Activated CD8-positive, alpha-beta T cell treated with anti-CD3 and anti-CD28 coated beads, Interleukin-2, amount 10 ng/mL, durations not matched to agents 7 days and 5 days (primary cell): Measurements from ENCODE around the gene TNNT3. TPM values are rescaled to one million over a fixed set of nuclear protein-coding genes. Genes with fewer than 3 reads are reported as not detected.
"Not testable (repeated sequence)": the region's sequence is repeated elsewhere in the genome, so short reads cannot be mapped to it uniquely, and the experiment has no call there.

Experiments used
- ATAC-seq: fragments of 150-1000 bp; cut with Tn5 transposase; one replicate; pipeline ENCODE4 v1.10.0; 2021; ENCODE audit warnings: moderate library complexity
- CTCF ChIA-PET: fragments of 350-600 bp; sonication (Branson Sonifier 250); formaldehyde crosslinking; loops from one replicate; lab custom pipeline; 2021; ENCODE audit warnings: antibody characterized with exemption; lab: Charles Lee
- POLR2A ChIA-PET: fragments of 350-600 bp; sonication (Branson Sonifier 250); formaldehyde crosslinking; loops from one replicate; lab custom pipeline; 2021; ENCODE audit warnings: antibody characterized with exemption; lab: Charles Lee
- DNase-seq: peaks from one replicate; pipeline ENCODE4 v3.0.0-alpha.2; 2020
- H3K27ac Mint-ChIP-seq: one replicate; pipeline ENCODE4 v1.8.0; 2021; ENCODE audit warnings: mild to moderate bottlenecking, mixed read lengths
- H3K27me3 Mint-ChIP-seq: one replicate; pipeline ENCODE4 v1.8.0; 2021; ENCODE audit warnings: low read depth, mixed read lengths
- H3K36me3 Mint-ChIP-seq: one replicate; pipeline ENCODE4 v1.8.0; 2021; ENCODE audit warnings: low read depth, mixed read lengths
- H3K4me1 Mint-ChIP-seq: one replicate; pipeline ENCODE4 v1.8.0; 2021; ENCODE audit warnings: low read depth, mixed read lengths
- H3K4me3 Mint-ChIP-seq: one replicate; pipeline ENCODE4 v1.8.0; 2021; ENCODE audit warnings: mild to moderate bottlenecking, mixed read lengths
- H3K9me3 Mint-ChIP-seq: one replicate; pipeline ENCODE4 v1.8.0; 2022; ENCODE audit warnings: mixed read lengths; ENCODE audit not compliant: insufficient read depth
- total RNA-seq, 2 experiments: library from RNA; stranded (reverse); gene quantifications; one replicate each; pipeline ENCODE4 v1.2.3, GENCODE V29; 2021

TNNT3 gene
- 1 to 10 TPM; 2.6 to 2.8 TPM for total RNA-seq

DNA sequence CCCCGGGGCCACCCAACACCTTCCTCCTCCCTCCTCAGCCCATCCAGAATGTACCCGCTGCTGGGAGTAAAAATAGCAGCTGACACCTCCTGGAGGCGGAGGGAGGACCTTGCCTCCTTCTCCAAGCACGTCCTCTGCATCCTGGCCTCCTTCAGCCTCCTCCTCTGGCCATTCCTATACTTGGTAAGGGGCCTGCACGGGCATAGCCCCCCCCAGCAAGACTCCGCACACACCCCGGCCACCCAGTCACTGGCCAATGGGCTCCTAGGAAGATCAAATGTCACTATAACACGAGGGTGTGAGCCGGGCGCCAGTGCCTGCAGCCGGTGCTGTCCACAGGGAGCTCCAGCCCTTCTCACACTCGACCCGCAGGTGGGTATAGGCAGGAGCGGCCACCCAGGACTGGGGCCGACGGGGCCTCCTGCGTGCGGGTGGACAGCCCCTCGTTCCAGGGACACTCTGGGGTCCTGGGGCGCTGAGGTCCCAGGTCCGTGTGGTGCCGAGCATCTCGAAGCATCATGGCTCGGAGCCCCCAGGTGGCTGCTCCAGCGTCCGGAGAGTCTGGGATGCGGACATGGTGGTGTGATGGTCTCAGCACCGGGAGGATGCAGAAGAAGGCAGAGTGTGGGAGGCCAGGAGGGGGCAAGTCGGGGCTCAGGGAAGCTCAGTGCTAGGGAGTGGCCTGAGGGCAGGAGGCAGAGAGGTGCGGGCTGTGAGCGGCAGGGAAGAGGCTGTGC is at the start of gene TNNT3:
TNNT3 (plus strand) TSS at position 313 of the 737 bp plus-strand sequence. CDS start 3,172 bp downstream, outside the sequence.
- ChIA-PET CTCF (interaction anchor here (1.3 to 4.4 kb wide), 2 partner anchors 28 to 37 kb away, joined by 3 to 17 read pairs; partner anchors contain the start of gene PRR33), POLR2A (interaction anchor here (0.6 to 6.9 kb wide), 2 partner anchors 28 kb away, joined by 3 to 46 read pairs; partner anchors contain the start of gene PRR33)
- Mint-ChIP-seq H3K9me3 (no peaks in the 10 kb centered on the region), H3K36me3 (no peaks in the 10 kb centered on the region), H3K4me3 (no peak within 1 kb of the TSS), H3K4me1 (peaks cover 18% of the 10 kb centered on the region), H3K27ac (no peak within 1 kb of the TSS), H3K27me3 (peaks cover 3% of the 10 kb centered on the region)
- DNase-seq (no peak), ATAC-seq (no peak)

DNA sequence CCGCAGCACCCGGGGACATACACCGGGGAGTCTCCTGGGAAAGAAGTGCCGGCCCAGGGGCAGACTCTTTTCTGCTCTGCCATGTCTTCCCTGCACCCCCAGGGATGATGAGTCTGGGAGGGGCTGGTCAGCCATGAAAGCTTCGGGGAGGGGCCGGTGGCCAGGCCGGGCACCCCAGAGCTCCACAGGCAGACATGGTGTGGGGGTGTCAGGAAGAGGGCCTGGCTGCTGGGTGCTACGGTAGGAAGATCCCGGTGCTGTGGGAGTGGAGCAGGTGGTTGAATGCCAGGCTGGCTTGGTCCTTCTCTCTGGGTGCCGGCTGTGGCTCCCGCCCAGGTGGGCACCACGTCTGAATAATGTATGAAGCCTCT is 49.2 kb upstream of the TNNT3 start:
- POLR2A ChIA-PET = interaction anchor here (1.1 kb wide), 1 partner anchor 23 kb away, joined by 3 read pairs; no protein-coding TSS in a partner anchor
- DNase-seq (no peak), ATAC-seq (no peak)
- Mint-ChIP-seq H3K4me3 (peak overlapping the region; percentile 15), H3K4me1 (peaks cover 55% of the 10 kb centered on the region), H3K27ac (peak overlapping the region; percentile 80), H3K9me3 (no peaks in the 10 kb centered on the region), H3K36me3 (peaks cover 22% of the 10 kb centered on the region), H3K27me3 (no peaks in the 10 kb centered on the region)
- CTCF ChIA-PET = interaction anchor here (1.3 to 1.7 kb wide), 2 partner anchors 12 to 14 kb away, joined by 3 to 8 read pairs; no protein-coding TSS in a partner anchor

DNA sequence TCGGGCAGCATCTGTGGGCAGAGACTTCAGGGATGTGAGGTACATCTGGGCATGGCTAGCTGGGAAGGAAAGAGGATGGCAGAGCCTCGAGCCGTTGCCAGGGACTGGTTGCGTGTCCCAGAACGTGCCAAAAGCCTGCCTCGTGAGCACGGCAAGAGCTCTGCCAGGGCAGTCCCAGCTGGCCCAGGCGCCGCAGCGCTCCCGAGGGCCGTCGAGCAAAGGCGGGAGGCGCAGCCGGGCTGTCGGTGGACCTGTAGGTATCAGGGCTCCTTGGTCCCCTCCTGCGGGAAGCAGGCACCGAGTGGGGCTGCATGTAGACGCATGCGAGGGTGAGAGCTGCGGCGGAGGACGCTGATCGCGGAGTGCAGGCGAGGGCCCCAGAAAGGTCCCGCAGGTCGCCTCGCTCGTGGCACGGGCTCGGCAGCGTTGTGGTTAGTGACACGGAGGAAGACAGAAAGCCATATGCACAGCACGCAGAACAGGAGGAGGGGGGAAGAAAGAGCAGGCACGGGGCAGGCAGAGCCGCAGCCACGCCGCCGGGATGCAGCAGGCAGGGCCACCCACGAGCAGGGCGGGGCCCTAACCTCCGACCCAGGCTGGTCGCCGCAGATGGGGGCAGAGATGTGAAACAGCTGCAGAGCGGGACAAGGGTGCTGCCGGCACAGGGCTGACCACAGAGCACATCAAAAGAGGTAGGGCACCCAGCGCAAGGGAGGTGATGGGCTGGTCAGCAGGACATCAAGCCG is 48.6 kb upstream of the TNNT3 start:
- Mint-ChIP-seq H3K4me3 (peak overlapping the region; percentile 15), H3K27me3 (no peaks in the 10 kb centered on the region), H3K4me1 (peaks cover 53% of the 10 kb centered on the region), H3K9me3 (no peaks in the 10 kb centered on the region), H3K27ac (peak overlapping the region; percentile 80), H3K36me3 (peaks cover 19% of the 10 kb centered on the region)
- DNase-seq = peak; percentile 59
- ChIA-PET POLR2A (interaction anchor here (1.1 kb wide), 1 partner anchor 23 kb away, joined by 3 read pairs; no protein-coding TSS in a partner anchor), CTCF (interaction anchor here (1.3 to 1.7 kb wide), 2 partner anchors 11 to 14 kb away, joined by 3 to 8 read pairs; no protein-coding TSS in a partner anchor)
- ATAC-seq = peak; percentile 70

- H3K4me1 Mint-ChIP-seq = peaks cover 53% of the 10 kb centered on the region
- H3K27ac Mint-ChIP-seq = no peak overlapping the region
- ATAC-seq (no peak), DNase-seq (no peak)
- ChIA-PET CTCF (interaction anchor here (1.3 kb wide), 1 partner anchor 15 kb away, joined by 3 read pairs; no protein-coding TSS in a partner anchor), POLR2A (interaction anchor here (1.1 kb wide), 1 partner anchor 24 kb away, joined by 3 read pairs; no protein-coding TSS in a partner anchor)
- H3K4me3 Mint-ChIP-seq = no peak overlapping the region
- H3K36me3 Mint-ChIP-seq = peaks cover 19% of the 10 kb centered on the region
- H3K27me3 Mint-ChIP-seq = no peaks in the 10 kb centered on the region
- H3K9me3 Mint-ChIP-seq = no peaks in the 10 kb centered on the region
These were observed 48.0 kb upstream of the TNNT3 start for GRCh38 chr11:1871531-1871930.

- ChIA-PET POLR2A (no interaction called here), CTCF (interaction anchor here (2.3 kb wide), 1 partner anchor 10 kb away, joined by 8 read pairs; no protein-coding TSS in a partner anchor)
- ATAC-seq = no peak
- Mint-ChIP-seq H3K27me3 (no peaks in the 10 kb centered on the region), H3K27ac (peak overlapping the region; percentile 17), H3K4me1 (peaks cover 53% of the 10 kb centered on the region), H3K9me3 (no peaks in the 10 kb centered on the region), H3K4me3 (no peak overlapping the region), H3K36me3 (peaks cover 19% of the 10 kb centered on the region)
- no peak for DNase-seq
These were observed 47.1 kb upstream of the TNNT3 start for GRCh38 chr11:1872267-1872985.

DNA sequence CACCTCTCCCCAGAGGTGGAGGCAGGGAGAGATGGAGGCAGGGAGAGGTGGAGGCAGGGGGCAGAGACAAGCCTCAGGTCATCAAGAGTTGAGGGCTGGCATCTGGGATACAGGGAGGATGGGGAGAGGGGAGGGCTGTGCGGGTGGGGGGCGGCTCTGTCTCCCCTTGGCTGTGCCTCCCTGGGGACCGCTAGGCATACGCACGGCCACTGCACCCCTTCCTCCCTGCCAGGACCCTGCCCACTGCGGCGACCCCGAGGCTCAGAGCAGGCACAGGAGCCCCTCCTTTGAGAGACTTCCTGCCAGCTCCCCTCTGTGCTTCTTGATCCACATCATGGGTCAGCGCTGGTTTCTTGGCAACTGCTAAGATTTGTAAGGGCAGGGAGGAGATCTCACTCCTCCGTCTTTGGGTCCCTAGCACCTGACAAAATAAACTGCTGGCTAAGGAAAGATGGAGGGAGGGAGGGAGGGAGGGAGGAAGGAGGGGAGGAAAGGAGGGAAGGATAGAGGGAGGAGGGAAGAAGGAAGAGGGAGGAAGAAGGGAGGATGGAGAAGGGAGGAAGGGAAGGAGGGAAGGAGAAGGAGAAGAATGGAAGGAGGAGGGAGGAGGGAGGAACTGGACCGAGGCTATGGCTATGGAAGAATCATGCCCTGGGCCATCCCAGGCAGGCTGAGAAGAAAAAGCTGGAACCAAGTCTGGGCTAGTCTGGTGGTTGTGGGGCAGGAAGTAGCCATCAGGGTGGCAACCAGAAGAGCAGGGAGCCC is 46.3 kb upstream of the TNNT3 start:
- Mint-ChIP-seq H3K27me3 (no peaks in the 10 kb centered on the region), H3K36me3 (peaks cover 17% of the 10 kb centered on the region), H3K27ac (peak overlapping the region; percentile 17), H3K9me3 (no peaks in the 10 kb centered on the region), H3K4me1 (peaks cover 51% of the 10 kb centered on the region), H3K4me3 (no peak overlapping the region)
- ATAC-seq (no peak), DNase-seq (no peak)
- ChIA-PET CTCF (interaction anchor here (2.3 kb wide), 1 partner anchor 9 kb away, joined by 8 read pairs; no protein-coding TSS in a partner anchor), POLR2A (no interaction called here)

- POLR2A ChIA-PET, H3K4me3 Mint-ChIP-seq, H3K27me3 Mint-ChIP-seq, H3K9me3 Mint-ChIP-seq, ATAC-seq, H3K27ac Mint-ChIP-seq, DNase-seq: not testable (repeated sequence)
- CTCF ChIA-PET = interaction anchor here (2.3 kb wide), 1 partner anchor 9 kb away, joined by 8 read pairs; no protein-coding TSS in a partner anchor
- Mint-ChIP-seq H3K4me1 (peaks cover 51% of the 10 kb centered on the region), H3K36me3 (peaks cover 16% of the 10 kb centered on the region)
These were observed 45.7 kb upstream of the TNNT3 start for GRCh38 chr11:1873813-1874150.

GRCh38 chr11:1874441-1875092 is 44.9 kb upstream of the TNNT3 start:
- Mint-ChIP-seq H3K36me3 (peaks cover 12% of the 10 kb centered on the region), H3K4me1 (peaks cover 43% of the 10 kb centered on the region)
- H3K27me3 Mint-ChIP-seq, H3K4me3 Mint-ChIP-seq, H3K9me3 Mint-ChIP-seq, ATAC-seq, POLR2A ChIA-PET, DNase-seq, H3K27ac Mint-ChIP-seq: not testable (repeated sequence)
- CTCF ChIA-PET = interaction anchor here (1.1 to 2.3 kb wide), 2 partner anchors 8 to 74 kb away, joined by 3 to 8 read pairs; no protein-coding TSS in a partner anchor

GRCh38 chr11:1875093-1875850 is 44.2 kb upstream of the TNNT3 start:
- POLR2A ChIA-PET = no interaction called here
- Mint-ChIP-seq H3K27ac (no peak overlapping the region), H3K27me3 (no peaks in the 10 kb centered on the region), H3K36me3 (peaks cover 8% of the 10 kb centered on the region), H3K9me3 (no peaks in the 10 kb centered on the region), H3K4me3 (no peak overlapping the region), H3K4me1 (peaks cover 39% of the 10 kb centered on the region)
- no peak for ATAC-seq
- CTCF ChIA-PET = interaction anchor here (1.1 to 1.3 kb wide), 2 partner anchors 74 to 236 kb away, joined by 3 read pairs; no protein-coding TSS in a partner anchor
- DNase-seq = no peak
